Activated naive CD4-positive, alpha-beta T cell treated with Interleukin-2 at 50 U/mL for 16 hours (primary cell): ENCODE measurements around the gene CGB2.
"Not testable (repeated sequence)": the region's sequence is repeated elsewhere in the genome, so short reads cannot be mapped to it uniquely, and the experiment has no call there.

ENCODE experiments used
- DNase-seq: peaks from one replicate; pipeline ENCODE4 v3.0.0-alpha.2; 2020

The CGB2 gene

DNA sequence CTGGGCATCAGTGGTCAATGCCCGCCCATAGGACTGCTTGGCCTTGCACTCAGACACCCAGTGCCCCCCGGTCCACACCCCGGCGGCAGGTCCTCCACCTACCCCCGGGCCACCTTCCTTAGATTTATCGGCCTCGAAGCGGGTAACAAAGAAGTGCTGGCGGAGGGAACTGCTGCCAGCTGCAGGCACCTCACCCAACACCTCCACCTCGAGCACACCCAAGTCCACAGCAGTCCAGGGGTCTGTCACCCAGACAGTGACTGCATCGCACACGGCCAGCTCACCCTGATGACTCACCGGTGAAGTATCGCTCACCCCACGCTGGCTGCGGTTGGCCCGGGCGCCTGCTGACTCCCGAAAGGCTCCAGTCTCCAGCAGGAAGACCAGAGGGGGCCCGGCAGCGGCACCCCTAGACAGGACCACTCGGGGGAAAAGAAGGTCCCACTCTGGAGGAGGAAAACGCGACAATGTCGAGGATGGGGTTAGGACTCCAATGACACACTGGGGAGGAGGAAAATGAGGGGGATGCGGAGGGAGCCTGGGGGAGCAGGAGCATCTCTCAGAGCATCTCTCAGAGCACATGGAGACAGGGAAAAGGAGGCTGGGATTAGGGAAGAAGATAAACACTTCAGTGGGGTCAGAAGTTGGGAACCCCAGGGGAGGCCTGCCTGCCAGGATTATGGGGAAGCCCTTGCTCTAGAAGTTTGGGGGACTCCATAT is 7.0 kb downstream of the CGB2 start:
- not testable (repeated sequence) for DNase-seq

- not testable (repeated sequence) for DNase-seq
These were observed 8.0 kb downstream of the CGB2 start for GRCh38 chr19:49039736-49040135.

- DNase-seq = no peak
These were observed 10.5 kb downstream of the CGB2 start for GRCh38 chr19:49042177-49042576.

GRCh38 chr19:49042666-49043065 is 11.0 kb downstream of the CGB2 start:
- not testable (repeated sequence) for DNase-seq

GRCh38 chr19:49043548-49043947 is 11.9 kb downstream of the CGB2 start, which contains the start of gene CGB5:
Gene CGB5 (plus strand): TSS chr19:49043848. CDS start chr19:49044210, 362 bp downstream.
- DNase-seq = not testable (repeated sequence)

DNA sequence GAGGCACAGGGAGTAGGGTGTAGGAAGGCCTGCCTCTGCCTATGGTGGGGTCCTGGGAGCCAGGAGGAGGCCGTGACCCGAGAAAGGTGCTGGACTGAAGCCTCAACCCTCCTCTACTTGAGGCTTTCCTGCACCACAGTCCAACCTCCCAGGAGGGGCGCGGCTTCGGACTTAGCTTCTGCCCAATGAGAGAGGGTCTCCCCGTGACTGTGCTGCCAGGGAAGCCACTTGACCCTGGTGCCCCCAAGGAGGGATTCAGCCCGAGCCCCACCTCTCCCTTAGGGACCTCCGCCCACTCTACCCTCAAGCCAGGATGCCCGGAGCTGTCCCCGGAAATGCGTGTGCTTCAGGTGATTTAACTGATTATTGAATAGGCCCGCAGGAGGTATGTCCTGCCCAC is 17.3 kb downstream of the CGB2 start, which contains the start of gene CGB8:
Gene CGB8, minus strand, starts transcription at position 101 of the 400 bp plus-strand sequence. CDS start 372 bp downstream, outside the sequence.
- DNase-seq = not testable (repeated sequence)

DNA sequence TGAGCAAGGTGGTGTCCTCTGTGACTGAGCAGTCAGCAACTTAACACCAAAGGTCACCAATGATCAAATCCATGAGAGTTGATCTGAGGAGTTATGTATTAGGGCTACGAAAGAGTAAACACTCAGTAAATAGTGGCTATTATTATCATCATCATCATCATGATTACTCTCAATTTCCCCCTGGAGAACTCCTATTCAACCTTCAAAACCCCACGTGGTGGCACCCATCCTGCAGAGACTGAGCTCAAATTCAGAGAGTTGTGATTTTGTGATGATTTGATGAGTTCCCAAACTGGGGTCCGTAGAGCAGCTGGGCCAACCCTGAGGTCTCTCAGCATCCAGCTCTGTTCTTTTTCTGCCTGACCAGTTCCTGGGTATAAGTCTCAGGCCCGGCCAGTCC is 18.1 kb downstream of the CGB2 start:
- not testable (repeated sequence) for DNase-seq

DNA sequence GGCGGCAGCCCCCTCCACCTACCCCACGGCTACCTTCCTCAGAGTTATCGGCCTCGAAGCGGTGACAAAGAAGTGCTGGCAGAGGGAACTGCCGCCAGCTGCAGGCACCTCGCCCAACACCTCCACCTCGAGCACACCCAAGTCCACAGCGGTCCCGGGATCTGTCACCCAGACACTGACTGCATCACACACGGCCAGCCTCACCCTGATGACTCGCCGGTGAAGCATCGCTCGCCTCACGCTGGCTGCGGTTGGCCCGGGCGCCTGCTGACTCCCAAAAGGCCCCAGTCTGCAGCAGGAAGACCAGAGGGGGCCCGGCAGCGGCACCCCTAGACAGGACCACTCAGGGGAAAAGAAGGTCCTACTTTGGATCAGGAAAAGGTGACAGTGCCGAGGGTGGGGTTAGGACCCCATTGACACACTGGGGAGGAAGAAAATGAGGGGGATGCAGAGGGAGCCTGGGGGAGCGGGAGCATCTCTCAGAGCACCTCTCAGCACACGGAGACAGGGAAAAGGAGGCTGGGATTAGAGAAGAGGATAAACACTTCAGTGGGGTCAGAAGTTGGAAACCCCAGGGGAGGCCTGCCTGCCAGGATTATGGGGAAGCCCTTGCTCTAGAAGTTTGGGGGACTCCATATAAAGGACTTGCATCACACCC is 18.8 kb downstream of the CGB2 start:
- not testable (repeated sequence) for DNase-seq

DNA sequence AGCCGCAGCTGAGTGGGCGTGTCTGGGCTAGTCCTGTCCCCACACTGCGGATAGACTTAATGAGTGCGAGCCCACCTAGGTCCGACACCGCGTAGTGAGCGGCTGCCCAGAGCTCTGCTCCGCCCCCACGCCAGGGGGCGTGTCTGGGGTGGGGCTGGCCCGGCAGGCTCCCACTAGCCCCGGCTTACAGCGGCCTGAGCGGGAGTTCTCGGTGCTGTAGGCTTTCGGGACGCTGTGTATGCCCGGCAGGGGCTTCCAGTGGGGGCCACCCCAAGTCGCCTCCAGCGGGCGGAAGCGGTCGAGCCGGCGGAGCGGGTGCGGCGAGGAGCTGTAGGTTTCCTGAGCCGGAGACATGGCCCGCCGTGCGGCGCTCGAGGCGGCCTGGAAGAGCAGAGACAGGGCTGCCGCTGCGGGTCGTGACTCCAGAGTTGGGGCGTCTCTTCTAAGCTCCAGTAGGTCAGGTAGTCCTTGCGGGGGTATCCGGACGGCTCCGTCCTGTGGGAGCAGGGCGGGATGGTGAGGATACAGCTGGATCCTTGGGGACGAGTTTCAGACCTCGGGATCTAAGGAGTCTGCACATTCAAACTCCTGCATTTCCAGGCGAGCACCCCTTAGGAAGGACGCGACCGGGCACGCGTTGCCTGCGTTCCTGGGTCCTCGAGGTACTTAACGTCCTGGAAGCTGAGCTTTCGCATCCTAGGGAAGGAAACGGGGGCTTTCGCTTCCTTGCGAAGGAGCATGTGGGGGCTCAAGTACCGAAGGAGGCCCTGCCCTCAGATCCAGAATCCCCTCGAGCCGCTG is 24.6 kb downstream of the CGB2 start:
- DNase-seq = peak; percentile 66

DNA sequence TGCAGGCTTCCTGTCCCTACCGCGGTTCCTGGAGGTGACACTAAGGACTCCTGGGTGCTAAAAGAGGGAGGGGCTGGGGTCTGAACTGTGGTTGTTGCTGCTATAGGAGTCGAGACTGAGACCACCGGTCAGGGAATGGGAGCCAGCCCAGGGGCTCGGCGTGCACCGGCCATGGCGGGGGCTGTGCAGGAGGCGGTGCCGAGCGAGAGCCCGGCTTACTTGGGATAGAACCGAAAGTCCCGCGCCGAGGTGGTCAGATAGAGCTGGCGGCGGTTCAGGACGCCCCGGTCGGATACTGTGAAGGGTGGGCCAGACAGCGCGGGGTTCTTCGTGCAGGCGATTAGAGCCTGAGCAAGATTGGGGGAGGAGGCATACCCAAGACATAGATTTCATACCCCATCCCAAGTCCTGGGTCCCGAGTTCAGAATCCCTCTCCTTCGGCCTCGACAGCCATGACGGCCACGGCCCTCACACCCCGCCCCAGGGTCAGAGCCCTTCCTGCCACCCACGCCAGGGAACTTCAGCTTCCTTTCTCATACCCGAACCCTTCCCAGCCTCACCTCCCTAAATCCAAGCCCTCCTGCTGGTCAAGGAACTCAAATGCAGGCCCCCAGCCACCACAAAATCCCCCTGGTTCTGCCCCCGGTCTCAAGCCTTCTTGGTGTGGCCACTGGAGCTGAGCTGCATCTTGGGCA is 25.4 kb downstream of the CGB2 start:
- DNase-seq = not testable (repeated sequence)

DNA sequence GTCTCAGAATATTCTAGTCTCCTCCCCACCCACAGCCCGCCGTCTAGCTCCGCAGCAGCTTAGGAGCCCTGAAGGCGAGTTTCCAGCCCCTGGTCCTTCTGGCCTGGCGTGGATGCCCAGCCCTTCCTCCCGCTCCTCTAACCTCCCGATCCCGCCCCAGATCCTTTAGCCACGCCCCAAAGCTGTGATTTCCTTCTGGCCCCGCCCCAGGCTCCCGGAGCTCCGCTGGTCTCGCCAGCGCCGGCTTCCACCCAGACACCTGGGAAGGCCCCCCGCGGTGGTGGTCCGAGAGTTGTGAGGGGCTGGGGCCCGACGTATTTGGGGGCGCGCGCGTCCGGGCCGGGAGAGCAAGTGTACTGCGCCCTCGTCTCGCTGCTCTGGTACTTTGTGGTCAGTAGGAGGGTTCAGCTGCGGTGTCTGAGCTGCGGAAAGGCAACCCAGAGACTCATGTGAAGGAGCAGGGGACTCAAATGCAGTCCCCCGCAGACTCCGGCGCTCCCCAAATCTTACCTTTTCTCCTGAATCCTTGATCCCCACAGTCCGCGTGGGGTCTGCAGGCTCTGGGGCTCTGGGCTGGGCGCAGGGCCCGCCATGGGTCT is 26.0 kb downstream of the CGB2 start, which contains the start of gene CGB7:
Gene CGB7, minus strand, starts transcription at position 114 of the 599 bp plus-strand sequence. CDS start 2,374 bp downstream, outside the sequence.
- peak; percentile 47 for DNase-seq

- peak; percentile 22 for DNase-seq
These were observed 26.9 kb downstream of the CGB2 start for GRCh38 chr19:49058562-49058961.

- DNase-seq = no peak
These were observed 27.4 kb downstream of the CGB2 start for GRCh38 chr19:49059053-49059452.

- no peak for DNase-seq
These were observed 29.3 kb downstream of the CGB2 start for GRCh38 chr19:49061000-49061399.

DNA sequence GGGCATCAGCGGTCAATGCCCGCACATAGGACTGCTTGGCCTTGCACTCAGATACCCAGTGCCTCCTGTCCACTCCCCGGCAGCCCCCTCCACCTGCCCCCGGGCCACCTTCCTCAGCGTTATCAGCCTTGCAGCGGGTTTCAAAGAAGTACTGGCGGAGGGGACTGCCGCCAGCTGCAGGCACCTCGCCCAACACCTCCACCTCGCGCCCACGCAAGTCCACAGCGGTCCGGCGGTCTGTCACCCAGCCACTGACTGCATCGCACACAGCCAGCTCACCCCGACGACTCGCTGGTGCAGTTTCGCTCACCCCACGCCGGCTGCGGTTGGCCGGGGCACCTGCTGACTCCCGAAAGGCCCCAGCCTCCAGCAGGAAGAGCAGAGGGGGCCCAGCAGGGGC is 29.8 kb downstream of the CGB2 start:
- DNase-seq = no peak

DNA sequence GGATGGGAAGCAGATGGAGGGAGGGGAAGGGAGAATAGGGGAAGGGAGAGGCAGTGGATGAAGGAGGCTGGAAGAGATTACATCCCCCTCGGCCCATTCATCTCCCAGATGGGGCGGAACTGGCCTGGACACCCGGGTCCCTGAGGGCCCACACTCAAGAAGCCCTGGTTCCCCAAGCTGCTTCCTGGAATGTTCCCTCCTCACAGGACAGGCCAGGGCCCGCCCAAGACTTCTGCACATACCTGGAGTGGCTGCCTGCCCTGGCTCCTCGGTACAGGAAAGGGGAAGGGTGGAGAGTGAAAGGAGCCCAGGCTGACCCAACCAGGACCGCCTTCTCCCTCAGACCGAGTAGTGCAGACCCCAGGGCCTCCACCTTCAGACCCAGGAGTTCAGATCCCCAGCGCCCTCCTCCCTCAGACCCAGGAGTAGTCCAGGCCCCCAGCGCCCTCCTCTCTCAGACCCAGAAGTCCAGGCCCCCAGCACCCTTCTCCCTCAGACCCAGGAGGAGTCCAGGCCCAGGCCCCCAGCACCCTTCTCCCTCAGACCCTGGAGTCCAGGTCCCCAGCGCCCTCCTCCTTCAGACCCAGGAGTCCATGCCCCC is 32.4 kb downstream of the CGB2 start:
- no peak for DNase-seq

- DNase-seq = no peak
These were observed 33.3 kb downstream of the CGB2 start, which contains the start of gene NTF4 for GRCh38 chr19:49064768-49065611. Gene NTF4 (minus strand): TSS chr19:49064818. CDS start chr19:49061997, 2,821 bp downstream.

GRCh38 chr19:49065905-49066512 is 34.3 kb downstream of the CGB2 start:
- DNase-seq = no peak

DNA sequence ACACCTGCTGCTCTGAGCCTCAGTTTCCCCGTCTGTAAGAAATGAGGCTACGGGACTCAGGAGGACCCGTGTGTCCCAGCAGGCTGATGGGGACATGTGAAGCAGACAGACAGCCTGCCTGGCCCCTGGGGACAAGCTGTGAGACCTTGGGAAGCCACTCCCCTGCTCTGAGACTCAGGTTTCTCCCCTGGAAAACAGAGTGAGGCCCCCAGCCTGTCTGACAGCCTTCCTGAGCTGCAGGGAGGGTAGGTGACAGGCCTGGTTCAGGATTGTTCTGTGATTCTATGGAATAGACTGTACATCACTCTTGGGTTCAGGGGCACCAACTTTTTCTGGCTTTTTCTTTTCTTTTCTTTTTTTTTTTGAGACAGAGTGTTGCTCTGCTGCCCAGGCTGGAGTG is 35.9 kb downstream of the CGB2 start:
- no peak for DNase-seq

DNA sequence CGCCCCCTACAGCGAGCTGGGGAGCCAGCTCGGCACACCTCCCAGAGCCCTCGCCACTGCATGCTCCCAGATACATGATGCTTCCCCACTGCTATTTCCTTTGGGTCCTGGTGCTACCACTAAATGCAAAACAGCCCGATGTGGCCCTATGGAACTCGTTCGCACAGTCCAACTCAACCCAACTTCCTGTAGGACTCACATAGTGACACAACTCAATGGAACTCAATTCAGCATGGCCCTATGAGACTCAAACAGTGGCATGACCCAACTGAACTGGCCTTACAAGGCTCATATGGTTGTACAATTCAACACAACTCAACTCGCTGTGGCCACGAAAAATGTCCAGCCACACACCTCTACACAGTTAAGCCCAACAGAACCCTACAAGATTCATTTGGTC is 37.3 kb downstream of the CGB2 start:
- no peak for DNase-seq
